Fibroblast of lung (primary cell): Measurements from ENCODE around the gene NKAIN2. TPM values are rescaled to one million over a fixed set of nuclear protein-coding genes. Genes with fewer than 3 reads are reported as not detected.
A peak's percentile ranks its signal among the peaks of the same experiment; 100 is the strongest.

Experiments
- DNase-seq, 2 donors: peaks; one replicate each; pipeline versions ENCODE4 v3.0.0 to v3.0.0-alpha.2; 2010; ENCODE audit warnings: low read depth in 2 of 2
- H2AFZ ChIP-seq: 2 replicates; pipeline ENCODE4 v1.5.1; 2012; ENCODE audit warnings: low read length, control low read depth, inconsistent platforms
- H3K27ac ChIP-seq: 2 replicates; pipeline ENCODE4 v1.5.1; 2011; ENCODE audit warnings: low read length, control low read depth; ENCODE audit not compliant: insufficient read depth
- H3K27me3 ChIP-seq: 2 replicates; pipeline ENCODE4 v1.5.1; 2011; ENCODE audit warnings: mild to moderate bottlenecking, low read length; ENCODE audit not compliant: control insufficient read depth, insufficient read depth
- H3K36me3 ChIP-seq: 2 replicates; pipeline ENCODE4 v1.5.1; 2011; ENCODE audit warnings: low read length; ENCODE audit not compliant: control insufficient read depth, insufficient read depth
- H3K4me1 ChIP-seq: 2 replicates; pipeline ENCODE4 v1.5.1; 2011; ENCODE audit warnings: low read length; ENCODE audit not compliant: control insufficient read depth, insufficient read depth; ENCODE audit errors: extremely low read depth
- H3K4me2 ChIP-seq: 2 replicates; pipeline ENCODE4 v1.5.1; 2011; ENCODE audit warnings: low read length, control low read depth; ENCODE audit not compliant: insufficient read depth; ENCODE audit errors: extremely low read depth
- H3K4me3 ChIP-seq, 4 experiments: fragments of 200-600 bp in 1 of 4; sonication (generic) in 1 of 4; replicated peaks in 1 of 4; 2 replicates each; pipeline ENCODE4 v1.5.1; 2011 to 2016; ENCODE audit warnings: low read length in 4 of 4, low read depth in 3 of 4, mild to moderate bottlenecking in 3 of 4, control low read depth in 2 of 4, inconsistent platforms in 1 of 4, mixed read lengths in 1 of 4; ENCODE audit not compliant: insufficient read depth in 1 of 4; ENCODE audit errors: control extremely low read depth in 1 of 4
- H3K79me2 ChIP-seq: 2 replicates; pipeline ENCODE4 v1.5.1; 2012; ENCODE audit warnings: mild to moderate bottlenecking, low read length, inconsistent platforms; ENCODE audit not compliant: control insufficient read depth, insufficient read depth
- H3K9ac ChIP-seq: 2 replicates; pipeline ENCODE4 v1.5.1; 2011; ENCODE audit warnings: mild to moderate bottlenecking, low read length, control low read depth; ENCODE audit not compliant: insufficient read depth
- H3K9me3 ChIP-seq: 2 replicates; pipeline ENCODE4 v1.5.1; 2012; ENCODE audit warnings: low read depth, low read length; ENCODE audit not compliant: control insufficient read depth, insufficient read depth
- H4K20me1 ChIP-seq: 2 replicates; pipeline ENCODE4 v1.5.1; 2011; ENCODE audit warnings: low read length; ENCODE audit not compliant: control insufficient read depth, insufficient read depth; ENCODE audit errors: extremely low read depth
- CTCF ChIP-seq, 2 donors: IDR thresholded peaks in 1 of 2; conservative IDR thresholded peaks in 1 of 2; 1 replicate in 1 of 2; 2 replicates in 1 of 2; pipeline ENCODE4 v1.5.1; 2011 to 2012; ENCODE audit warnings: low read length in 2 of 2, control low read depth in 1 of 2, inconsistent platforms in 1 of 2, low read depth in 1 of 2, mild to moderate bottlenecking in 1 of 2
- EZH2 ChIP-seq: IDR thresholded peaks from 2 replicates; pipeline ENCODE4 v1.5.1; 2012; ENCODE audit warnings: low read length, control low read depth, mild to moderate bottlenecking; ENCODE audit errors: missing control alignments
- polyA plus RNA-seq, 2 donors: library from polyadenylated mRNA; depleted of rRNA in 1 of 2; stranded (reverse) in 1 of 2; unstranded in 1 of 2; fragments of >200 nt; gene quantifications; 2 replicates each; pipeline ENCODE4 v1.2.1, GENCODE V29; 2011 to 2012; ENCODE audit warnings: missing spikeins in 1 of 2
- total RNA-seq: library from RNA; depleted of rRNA; stranded (reverse); fragments of >200 nt; gene quantifications from 2 replicates; pipeline ENCODE4 v1.2.1, GENCODE V29; 2014

Gene NKAIN2
- total and polyA plus RNA-seq, 2 donors (not counting 1 experiment from before 2014, with no cell fraction given) = not detected

GRCh38 chr6:124823240-124824111, 1019.8 kb downstream of the NKAIN2 start:
- Histone ChIP-seq H4K20me1 (no peaks in the 10 kb centered on the region), H3K4me2 (peak overlapping the region; percentile 8), H3K4me3 (no peak overlapping the region), H3K27me3 (no peaks in the 10 kb centered on the region), H3K27ac (no peak overlapping the region), H3K36me3 (no peaks in the 10 kb centered on the region), H2AFZ (peak overlapping the region; percentile 4), H3K9me3 (no peaks in the 10 kb centered on the region), H3K9ac (no peak overlapping the region), H3K4me1 (no peaks in the 10 kb centered on the region), H3K79me2 (no peaks in the 10 kb centered on the region)
- DNase-seq = peak in 1 of 2 donors; percentile 91
- TF ChIP-seq CTCF (conservative IDR thresholded peaks at IDR 0.05 in 1 of 2, IDR thresholded peaks at IDR 0.05 in 1 of 2; ENCODE audit: low read depth in 1 of 2, low read length in 2 of 2) (no peak), EZH2 (no peak)

DNA sequence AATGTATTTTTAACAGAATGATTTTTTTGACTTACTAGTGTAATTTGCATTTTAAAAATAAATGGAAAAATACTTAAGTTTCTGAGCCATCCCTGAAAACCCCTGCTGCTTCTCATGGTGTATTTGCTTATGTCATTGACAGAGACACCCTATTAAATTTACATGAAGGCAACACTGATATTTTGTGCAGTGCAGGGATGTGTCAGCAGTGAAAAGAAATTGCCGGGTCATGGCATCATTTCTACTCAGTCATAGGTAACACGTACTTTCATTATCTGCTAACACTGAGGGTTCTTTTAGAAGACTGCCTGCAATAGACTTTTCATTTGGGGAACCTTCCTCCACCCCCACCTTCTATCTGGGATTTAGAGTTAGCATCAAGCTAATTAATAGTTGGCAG, 1021.9 kb downstream of the NKAIN2 start:
- no peaks in the 10 kb centered on the region for H4K20me1 ChIP-seq
- TF ChIP-seq EZH2 (no peak), CTCF (conservative IDR thresholded peaks at IDR 0.05 in 1 of 2, IDR thresholded peaks at IDR 0.05 in 1 of 2; ENCODE audit: low read depth in 1 of 2, low read length in 2 of 2) (no peak)
- DNase-seq = no peak
- H2AFZ ChIP-seq = no peak overlapping the region
- no peak overlapping the region for H3K9ac ChIP-seq
- H3K4me1 ChIP-seq = no peaks in the 10 kb centered on the region
- no peaks in the 10 kb centered on the region for H3K27me3 ChIP-seq
- H3K4me3 ChIP-seq = no peak overlapping the region
- no peak overlapping the region for H3K27ac ChIP-seq
- no peak overlapping the region for H3K4me2 ChIP-seq
- no peaks in the 10 kb centered on the region for H3K79me2 ChIP-seq
- H3K9me3 ChIP-seq = no peaks in the 10 kb centered on the region
- no peaks in the 10 kb centered on the region for H3K36me3 ChIP-seq

DNA sequence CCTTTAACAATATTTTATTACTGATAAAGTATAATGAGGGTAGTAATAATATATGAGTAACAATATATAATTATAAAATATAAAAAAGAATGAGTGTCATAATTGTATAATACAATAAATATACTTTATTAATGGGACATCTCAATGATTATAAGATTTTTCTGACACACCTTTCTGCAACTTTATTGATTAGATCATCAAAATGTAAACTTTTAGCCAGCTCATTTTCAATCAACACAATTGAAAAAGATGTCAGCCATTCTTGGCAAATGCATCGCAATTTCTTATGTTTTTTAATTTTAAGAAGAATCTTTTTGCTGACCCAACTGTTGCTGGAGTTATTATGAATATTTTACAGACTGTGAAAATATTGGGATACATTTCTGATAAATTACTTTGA, 1026.2 kb downstream of the NKAIN2 start:
- H3K79me2 ChIP-seq = no peaks in the 10 kb centered on the region
- H3K27ac ChIP-seq = no peak overlapping the region
- TF ChIP-seq CTCF (conservative IDR thresholded peaks at IDR 0.05 in 1 of 2, IDR thresholded peaks at IDR 0.05 in 1 of 2; ENCODE audit: low read depth in 1 of 2, low read length in 2 of 2) (no peak), EZH2 (no peak)
- H3K36me3 ChIP-seq = no peaks in the 10 kb centered on the region
- no peak overlapping the region for H3K4me2 ChIP-seq
- H3K9me3 ChIP-seq = no peaks in the 10 kb centered on the region
- H3K27me3 ChIP-seq = no peaks in the 10 kb centered on the region
- DNase-seq = no peak
- no peaks in the 10 kb centered on the region for H3K4me1 ChIP-seq
- H4K20me1 ChIP-seq = no peaks in the 10 kb centered on the region
- no peak overlapping the region for H3K4me3 ChIP-seq
- no peak overlapping the region for H2AFZ ChIP-seq
- no peak overlapping the region for H3K9ac ChIP-seq
